K562 (cell line): ENCODE results near the gene ANKS1B. TPM values are rescaled to one million over a fixed set of nuclear protein-coding genes. Genes with fewer than 3 reads are reported as not detected.

Experiments used
- ATAC-seq: fragments of 200-7000 bp; cut with Tn5 transposase; 3 replicates; pipeline ENCODE4 v1.9.1; 2020; ENCODE audit warnings: moderate library complexity
- BruUV-seq: library from RNA; stranded (reverse); fragments of 400-500 nt; replicated peaks from 2 replicates; lab custom pipeline; 2021; lab: Mats Ljungman, UMichigan
- CTCF ChIA-PET: fragments of 300-600 bp; formaldehyde crosslinking; extraction: SDS; loops from one replicate; lab custom pipeline; 2021; ENCODE audit warnings: low intra/inter-chr PET ratio; lab: Yijun Ruan, JAX
- POLR2A ChIA-PET: fragments of 300-600, 350-650 bp; sonication (Branson Sonifier 250); formaldehyde crosslinking; extraction: SDS; loops from one replicate; lab custom pipeline; 2021; ENCODE audit warnings: antibody characterized with exemption, inconsistent platforms; lab: Yijun Ruan, JAX
- DNase-seq, 4 experiments: peaks; one replicate each; pipeline versions ENCODE4 v3.0.0 to v3.0.0-alpha.2; 2011 to 2018; ENCODE audit warnings: low spot score in 3 of 4, mixed read lengths in 3 of 4; ENCODE audit errors: extremely low read depth in 1 of 4
- FAIRE-seq: peaks from 2 replicates; lab custom pipeline; 2011; peaks lifted over from hg19 to GRCh38; lab: Jason Lieb, UNC
- H2AFZ ChIP-seq: 2 replicates; pipeline ENCODE4 v1.6.0; 2011; ENCODE audit warnings: low read depth, low read length, control low read depth, inconsistent platforms
- H3K27ac ChIP-seq: fragments of 200-600 bp; 3 replicates; pipeline ENCODE4 v1.8.0; 2011; ENCODE audit warnings: low read depth, mild to moderate bottlenecking, control low read depth, inconsistent platforms, low read length, moderate library complexity, mixed read lengths; ENCODE audit errors: extremely low read depth
- H3K27me3 ChIP-seq, 2 experiments: fragments of 300-600 bp in 1 of 2; 2 replicates in 1 of 2; 3 replicates in 1 of 2; pipeline versions ENCODE4 v1.6.0 to v1.8.0; 2011; ENCODE audit warnings: inconsistent platforms in 2 of 2, low read length in 2 of 2, mild to moderate bottlenecking in 1 of 2, mixed read lengths in 1 of 2, moderate library complexity in 1 of 2; ENCODE audit not compliant: control insufficient read depth in 2 of 2, insufficient read depth in 2 of 2
- H3K36me3 ChIP-seq: fragments of 300-600 bp; 3 replicates; pipeline ENCODE4 v1.8.0; 2011; ENCODE audit warnings: mild to moderate bottlenecking, low read length, inconsistent platforms; ENCODE audit not compliant: control insufficient read depth, insufficient read depth
- H3K4me1 ChIP-seq, 2 experiments: fragments of 200-600 bp in 1 of 2; replicated peaks in 1 of 2; 2 replicates in 1 of 2; 3 replicates in 1 of 2; pipeline versions ENCODE4 v1.5.1 to v1.8.0; 2011; ENCODE audit warnings: inconsistent platforms in 2 of 2, low read length in 2 of 2, mild to moderate bottlenecking in 1 of 2, mixed read lengths in 1 of 2, moderate library complexity in 1 of 2; ENCODE audit not compliant: control insufficient read depth in 2 of 2, insufficient read depth in 2 of 2
- H3K4me2 ChIP-seq: 2 replicates; pipeline ENCODE4 v1.6.1; 2011; ENCODE audit warnings: low read length, control low read depth, inconsistent platforms, mixed read lengths; ENCODE audit not compliant: insufficient read depth
- H3K4me3 ChIP-seq: fragments of 200-600 bp; sonication (generic), shearing (Covaris generic); 2 replicates; pipeline ENCODE4 v1.5.1; 2016; ENCODE audit warnings: control low read depth, inconsistent platforms
- H3K79me2 ChIP-seq: fragments of 200-600 bp; 3 replicates; pipeline ENCODE4 v1.8.0; 2011; ENCODE audit warnings: low read length, inconsistent platforms; ENCODE audit not compliant: control insufficient read depth, insufficient read depth
- H3K9ac ChIP-seq, 2 experiments: 2 replicates each; pipeline versions ENCODE4 v1.6.0 to v1.6.1; 2011; ENCODE audit warnings: low read depth in 2 of 2, low read length in 2 of 2, control low read depth in 1 of 2, inconsistent platforms in 1 of 2, mild to moderate bottlenecking in 1 of 2, mixed read lengths in 1 of 2; ENCODE audit not compliant: insufficient read depth in 1 of 2
- H3K9me1 ChIP-seq: one replicate; pipeline ENCODE4 v1.6.0; 2011; ENCODE audit warnings: inconsistent platforms, mild to moderate bottlenecking, low read length, moderate library complexity; ENCODE audit not compliant: control insufficient read depth, insufficient read depth
- H3K9me3 ChIP-seq: replicated peaks from 2 replicates; pipeline ENCODE4 v1.5.1; 2011; ENCODE audit warnings: low read depth, low read length, inconsistent platforms; ENCODE audit not compliant: control insufficient read depth, insufficient read depth
- H4K20me1 ChIP-seq: replicated peaks from 2 replicates; pipeline ENCODE4 v1.6.1; 2011; ENCODE audit warnings: low read length, inconsistent platforms, mixed read lengths; ENCODE audit not compliant: control insufficient read depth, insufficient read depth
- CLOCK ChIP-seq: fragments of 250-450 bp; sonication (Bioruptor Pico); IDR thresholded peaks from 2 replicates; pipeline ENCODE4 v1.4.0; 2020; ENCODE audit warnings: mild to moderate bottlenecking, moderate library complexity, borderline replicate concordance
- CTCF ChIP-seq, 3 experiments: IDR thresholded peaks in 2 of 3; conservative IDR thresholded peaks in 1 of 3; 2 replicates each; pipeline ENCODE4 v1.5.1; 2011 to 2012; ENCODE audit warnings: low read length in 3 of 3, mild to moderate bottlenecking in 3 of 3, control low read depth in 2 of 3, improper control_type of control experiment in 1 of 3, inconsistent platforms in 1 of 3, low read depth in 1 of 3, mixed read lengths in 1 of 3, moderate library complexity in 1 of 3; ENCODE audit not compliant: insufficient read depth in 2 of 3
- ID3 ChIP-seq, 2 experiments: fragments of 250-450 bp in 1 of 2; fragments of 450-650 bp in 1 of 2; sonication (Bioruptor Pico) in 1 of 2; IDR thresholded peaks; 2 replicates each; pipeline versions ENCODE4 v1.6.1 to v1.8.0; 2016 to 2021; ENCODE audit warnings: mild to moderate bottlenecking in 2 of 2, moderate library complexity in 2 of 2, missing compliant biosample characterization in 1 of 2, missing genetic modification characterization in 1 of 2
- MLLT1 ChIP-seq, 2 experiments: fragments of 450-650 bp; IDR thresholded peaks; 2 replicates each; pipeline ENCODE4 v1.6.1; 2016
- RAD21 ChIP-seq, 2 experiments: fragments of 250-450 bp in 1 of 2; fragments of 450-650 bp in 1 of 2; sonication (Bioruptor Pico) in 1 of 2; formaldehyde crosslinking in 1 of 2; IDR thresholded peaks in 1 of 2; conservative IDR thresholded peaks in 1 of 2; 2 replicates each; pipeline versions ENCODE4 v1.4.0 to v1.8.0; 2020 to 2022; ENCODE audit warnings: mild to moderate bottlenecking in 2 of 2, moderate library complexity in 1 of 2
- RCOR1 ChIP-seq, 2 experiments: IDR thresholded peaks; 2 replicates each; pipeline ENCODE4 v1.6.1; 2012; ENCODE audit warnings: low read depth in 2 of 2, low read length in 2 of 2, borderline replicate concordance in 1 of 2, improper control_type of control experiment in 1 of 2
- ZFP36 ChIP-seq: fragments of 150-350 bp; IDR thresholded peaks from 2 replicates; pipeline ENCODE4 v1.6.1; 2018; ENCODE audit warnings: low read length, low read depth; ENCODE audit not compliant: partially characterized antibody
- ZNF23 ChIP-seq: fragments of 250-450 bp; sonication (Bioruptor Pico); IDR thresholded peaks from 2 replicates; pipeline ENCODE4 v1.4.0; 2020; ENCODE audit warnings: mild to moderate bottlenecking
- WGBS: fragments of 100-300 bp; shearing (Covaris generic); methylation state at CpG from one replicate; pipeline ENCODE4 v1.1.6; 2016; ENCODE audit warnings: low coverage, mixed read lengths; ENCODE audit not compliant: insufficient coverage; ENCODE audit errors: missing lambda C conversion rate; 5-methylcytosine and 5-hydroxymethylcytosine counted together
- in situ Hi-C: fragments of 300-500 bp; cut with MboI; formaldehyde crosslinking; loops from 4 replicates; pipeline ENCODE4 v1.15.0; 2018; ENCODE audit warnings: inconsistent platforms, mixed read lengths
- intact Hi-C: fragments of 100-400 bp; cut with micrococcal nuclease; formaldehyde crosslinking; loops from 2 replicates; pipeline ENCODE4 v1.14.2; 2022
- polyA plus RNA-seq, 8 experiments: library from polyadenylated mRNA; depleted of rRNA in 4 of 8; stranded (reverse) in 5 of 8; unstranded in 3 of 8; fragments of >200 nt; fragmentation: Nextera tagmentation in 2 of 8; fragmentation: Illumina TruSeq in 1 of 8; extraction: Ambion mirVana in 2 of 8; extraction: Trizol in 1 of 8; gene quantifications; 2 replicates each; pipeline versions ENCODE4 v1.2.1 to v1.2.3, GENCODE V29; 2011 to 2014; ENCODE audit warnings: inconsistent platforms in 1 of 8, missing spikeins in 1 of 8
- total RNA-seq, 7 experiments: library from RNA; depleted of rRNA in 6 of 7; stranded (reverse); fragments of >200 nt in 6 of 7; fragmentation: Illumina TruSeq in 2 of 7; extraction: Trizol in 2 of 7; gene quantifications; 2 replicates each; pipeline versions ENCODE4 v1.2.1 to v1.2.3, GENCODE V29; 2011 to 2021; ENCODE audit warnings: low replicate concordance in 1 of 7

Gene ANKS1B
- total and polyA plus RNA-seq, 9 of the 15 experiments (the other 6 are each of a cell fraction or from before 2014, with no cell fraction given): 0.04 to 0.47 (median 0.28) TPM; not detected in 4

- no peak overlapping the region for H3K4me3 ChIP-seq
- no peaks in the 10 kb centered on the region for H3K9me3 ChIP-seq
- no peaks in the 10 kb centered on the region for H3K36me3 ChIP-seq
- no peak overlapping the region for H3K27ac ChIP-seq
- ATAC-seq (peak; percentile 66), DNase-seq (peak in 2 of 4 experiments; percentile 33 to 39), FAIRE-seq (no peak)
- H3K9ac ChIP-seq: no peak overlapping the region
- CTCF ChIA-PET: no interaction called here
- no peaks in the 10 kb centered on the region for H3K79me2 ChIP-seq
- H3K27me3 ChIP-seq: peaks cover 7 to 36% of the 10 kb centered on the region in 2 experiments; a peak in 3 of 5 replicates
- POLR2A ChIA-PET: interaction anchor here (0.7 to 2.0 kb wide), 4 partner anchors 8 to 17 kb away, joined by 3 to 5 read pairs (median 4); no protein-coding TSS in a partner anchor
- in situ Hi-C loops (loop anchor here (10.0 kb wide), 1 partner anchor 177 kb away; no protein-coding TSS in a partner anchor), intact Hi-C loops (loop anchor here (5.0 to 10.0 kb wide), 2 partner anchors 174 to 327 kb away; no protein-coding TSS in a partner anchor)
- no peak overlapping the region for H2AFZ ChIP-seq
- no peaks in the 10 kb centered on the region for H3K9me1 ChIP-seq
- H3K4me1 ChIP-seq: peaks cover 6 to 7% of the 10 kb centered on the region in 2 experiments; a peak in 4 of 5 replicates
- H4K20me1 ChIP-seq: no peaks in the 10 kb centered on the region
- H3K4me2 ChIP-seq: no peak overlapping the region
- no TSS peak for BruUV-seq
- 3% methylated on average over 12 of the region's 12 CpGs for WGBS
- TF ChIP-seq MLLT1 (IDR thresholded peaks at IDR 0.05) (no peak), CTCF (IDR thresholded peaks at IDR 0.05 in 2 of 3, conservative IDR thresholded peaks at IDR 0.05 in 1 of 3; ENCODE audit: insufficient read depth in 2 of 3, low read depth in 1 of 3, low read length in 3 of 3) (peak in 2 of 3 experiments; percentile 7 to 17; a peak in 1 of 6 replicates), ID3 (CRISPR knock-in tag; IDR thresholded peaks at IDR 0.05) (no peak), ID3 (tag; IDR thresholded peaks at IDR 0.05) (no peak), RCOR1 (IDR thresholded peaks at IDR 0.05; ENCODE audit: borderline replicate concordance in 1 of 2, low read depth in 2 of 2, low read length in 2 of 2) (0 out of 4 replicates have a peak, but pooled peaks of 1 of the 2 experiments have one; percentile 11), CLOCK (no peak), RAD21 (CRISPR knock-in tag; conservative IDR thresholded peaks at IDR 0.05 in 1 of 2, IDR thresholded peaks at IDR 0.05 in 1 of 2) (0 out of 4 replicates have a peak, but pooled peaks of 1 of the 2 experiments have one; percentile 30), ZFP36 (no peak), ZNF23 (CRISPR knock-in tag) (no peak)
Observed at GRCh38 chr12:98741556-98742265, 1243.0 kb downstream of the ANKS1B start.
